HEK293 (cell line): Measurements from ENCODE around the gene GALNTL6.

Experiments used
- CTCF ChIA-PET: fragments of 350-600 bp; formaldehyde crosslinking; extraction: SDS; loops from one replicate; lab custom pipeline; 2021; ENCODE audit warnings: antibody characterized with exemption; lab: Yijun Ruan, JAX
- POLR2A ChIA-PET: fragments of 300-600 bp; formaldehyde crosslinking; extraction: SDS; loops from one replicate; lab custom pipeline; 2020; ENCODE audit warnings: antibody characterized with exemption, inconsistent platforms; lab: Yijun Ruan, JAX
- H3K27ac ChIP-seq: fragments of 200-500 bp; sonication (Bioruptor generic); 2 replicates; pipeline ENCODE4 v1.5.1; 2014; ENCODE audit warnings: low read depth, low read length, control low read depth, inconsistent platforms; ENCODE audit errors: extremely low read depth
- H3K36me3 ChIP-seq, 2 experiments: fragments of 200-500 bp in 1 of 2; sonication (Bioruptor generic) in 1 of 2; 1 replicate in 1 of 2; 2 replicates in 1 of 2; pipeline ENCODE4 v1.5.1; 2014 to 2017; ENCODE audit warnings: inconsistent platforms in 2 of 2, low read length in 2 of 2; ENCODE audit not compliant: control insufficient read depth in 2 of 2, insufficient read depth in 1 of 2
- H3K4me1 ChIP-seq: fragments of 200-500 bp; sonication (Bioruptor generic); 2 replicates; pipeline ENCODE4 v1.5.1; 2014; ENCODE audit warnings: mild to moderate bottlenecking, low read length, inconsistent platforms; ENCODE audit not compliant: control insufficient read depth, insufficient read depth
- H3K4me3 ChIP-seq: 2 replicates; pipeline ENCODE4 v1.5.1; 2011; ENCODE audit warnings: low read depth, mild to moderate bottlenecking, control low read depth, low read length, moderate library complexity
- H3K9me3 ChIP-seq: fragments of 200-500 bp; sonication (Bioruptor generic); 2 replicates; pipeline ENCODE4 v1.5.1; 2014; ENCODE audit warnings: low read depth, low read length, inconsistent platforms; ENCODE audit not compliant: control insufficient read depth, insufficient read depth
- FEZF1 ChIP-seq: fragments of 450-650 bp; formaldehyde crosslinking; IDR thresholded peaks from 2 replicates; pipeline ENCODE4 v1.5.1; 2016; ENCODE audit warnings: missing biosample characterization, missing genetic modification characterization
- KLF17 ChIP-seq: fragments of 450-650 bp; formaldehyde crosslinking; IDR thresholded peaks from 2 replicates; pipeline ENCODE4 v1.5.1; 2016; ENCODE audit warnings: missing biosample characterization, missing genetic modification characterization
- MEIS1 ChIP-seq: sonication (generic); formaldehyde crosslinking; IDR thresholded peaks from 2 replicates; pipeline ENCODE4 v1.8.1; 2022; ENCODE audit warnings: missing genetic modification reagents, mild to moderate bottlenecking, borderline replicate concordance
- SP3 ChIP-seq: fragments of 450-650 bp; formaldehyde crosslinking; IDR thresholded peaks from 2 replicates; pipeline ENCODE4 v1.5.1; 2016; ENCODE audit warnings: missing biosample characterization, missing genetic modification characterization
- ZBTB17 ChIP-seq: fragments of 450-650 bp; formaldehyde crosslinking; IDR thresholded peaks from 2 replicates; pipeline ENCODE4 v1.5.1; 2016; ENCODE audit warnings: missing biosample characterization, missing genetic modification characterization
- ZBTB20 ChIP-seq: fragments of 450-650 bp; formaldehyde crosslinking; IDR thresholded peaks from 2 replicates; pipeline ENCODE4 v1.5.1; 2016; ENCODE audit warnings: missing biosample characterization, missing genetic modification characterization
- ZNF133 ChIP-seq: fragments of 450-650 bp; formaldehyde crosslinking; IDR thresholded peaks from 2 replicates; pipeline ENCODE4 v1.5.1; 2016; ENCODE audit warnings: missing biosample characterization, missing genetic modification characterization
- ZNF214 ChIP-seq: fragments of 450-650 bp; formaldehyde crosslinking; IDR thresholded peaks from 2 replicates; pipeline ENCODE4 v1.5.1; 2017; ENCODE audit warnings: missing biosample characterization, mild to moderate bottlenecking, missing genetic modification characterization, borderline replicate concordance
- ZNF280C ChIP-seq: fragments of 450-650 bp; formaldehyde crosslinking; IDR thresholded peaks from 2 replicates; pipeline ENCODE4 v1.5.1; 2016; ENCODE audit warnings: missing biosample characterization, missing genetic modification characterization
- ZNF311 ChIP-seq: fragments of 450-650 bp; formaldehyde crosslinking; IDR thresholded peaks from 2 replicates; pipeline ENCODE4 v1.5.1; 2017; ENCODE audit warnings: missing biosample characterization, missing genetic modification characterization, borderline replicate concordance
- ZNF341 ChIP-seq: fragments of 450-650 bp; formaldehyde crosslinking; IDR thresholded peaks from 2 replicates; pipeline ENCODE4; 2016; ENCODE audit warnings: low read depth, missing biosample characterization, missing genetic modification characterization
- ZNF473 ChIP-seq: fragments of 450-650 bp; formaldehyde crosslinking; IDR thresholded peaks from 2 replicates; pipeline ENCODE4 v1.5.1; 2017; ENCODE audit warnings: missing biosample characterization, missing genetic modification characterization
- ZNF514 ChIP-seq: fragments of 450-650 bp; formaldehyde crosslinking; IDR thresholded peaks from 2 replicates; pipeline ENCODE4 v1.5.1; 2016; ENCODE audit warnings: missing biosample characterization, missing genetic modification characterization
- ZNF521 ChIP-seq: fragments of 450-650 bp; formaldehyde crosslinking; IDR thresholded peaks from 2 replicates; pipeline ENCODE4 v1.5.1; 2017; ENCODE audit warnings: missing biosample characterization, mild to moderate bottlenecking, missing genetic modification characterization
- ZNF558 ChIP-seq: fragments of 450-650 bp; formaldehyde crosslinking; IDR thresholded peaks from 2 replicates; pipeline ENCODE4 v1.5.1; 2016; ENCODE audit warnings: missing biosample characterization, missing genetic modification characterization
- ZNF623 ChIP-seq: fragments of 450-650 bp; formaldehyde crosslinking; IDR thresholded peaks from 2 replicates; pipeline ENCODE4 v1.5.1; 2016; ENCODE audit warnings: missing biosample characterization, missing genetic modification characterization
- ZNF777 ChIP-seq: fragments of 450-650 bp; formaldehyde crosslinking; IDR thresholded peaks from 2 replicates; pipeline ENCODE4 v1.5.1; 2017; ENCODE audit warnings: missing biosample characterization, missing genetic modification characterization, borderline replicate concordance
- ZXDB ChIP-seq: fragments of 450-650 bp; formaldehyde crosslinking; IDR thresholded peaks from 2 replicates; pipeline ENCODE4 v1.5.1; 2016; ENCODE audit warnings: missing biosample characterization, missing genetic modification characterization
- TF ChIP-seq, protein P1 (sequence below): fragments of 450-650 bp; formaldehyde crosslinking; IDR thresholded peaks from 2 replicates; pipeline ENCODE4 v1.5.0; 2017; ENCODE audit warnings: missing biosample characterization, missing genetic modification characterization, borderline replicate concordance
- TF ChIP-seq, protein P2 (sequence below): fragments of 450-650 bp; formaldehyde crosslinking; IDR thresholded peaks from 2 replicates; pipeline ENCODE4 v1.5.1; 2016; ENCODE audit warnings: missing biosample characterization, missing genetic modification characterization
- TF ChIP-seq, protein P3 (sequence below): fragments of 450-650 bp; formaldehyde crosslinking; IDR thresholded peaks from 2 replicates; pipeline ENCODE4 v1.5.1; 2017; ENCODE audit warnings: missing biosample characterization, missing genetic modification characterization

Gene GALNTL6

DNA sequence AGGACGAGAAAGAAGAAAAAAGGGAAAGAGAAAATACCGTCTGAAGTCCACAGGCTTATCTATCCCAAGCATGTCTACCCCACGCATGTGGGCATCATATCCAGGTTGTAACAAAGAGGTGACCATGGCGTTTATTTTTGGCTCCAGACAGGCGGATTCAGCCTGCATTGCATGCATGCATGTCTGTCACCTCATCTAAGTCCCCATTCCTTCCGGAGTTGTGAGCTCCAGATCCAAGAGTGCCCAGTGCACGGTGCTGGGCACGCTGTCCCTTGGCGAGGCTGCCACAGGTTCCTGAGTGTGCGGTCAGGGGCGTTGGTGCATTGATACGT is 905 bp upstream of the GALNTL6 start:
- Histone ChIP-seq H3K36me3 (no peaks in the 10 kb centered on the region), H3K4me3 (peak overlapping the region; percentile 39), H3K27ac (no peak overlapping the region), H3K4me1 (no peaks in the 10 kb centered on the region), H3K9me3 (no peaks in the 10 kb centered on the region)
- POLR2A ChIA-PET: no interaction called here
- CTCF ChIA-PET: no interaction called here
- TF ChIP-seq SP3 (tag by site-specific recombination) (no peak), ZNF558 (tag by site-specific recombination) (no peak), ZBTB17 (no peak), ZXDB (tag by site-specific recombination) (no peak), KLF17 (tag by site-specific recombination) (no peak), ZBTB20 (no peak), ZNF473 (tag by site-specific recombination) (no peak), ZNF521 (tag by site-specific recombination) (no peak), ZNF623 (no peak), ZNF311 (tag by site-specific recombination) (no peak), FEZF1 (tag by site-specific recombination) (no peak)
- TF ChIP-seq, protein P1, sequence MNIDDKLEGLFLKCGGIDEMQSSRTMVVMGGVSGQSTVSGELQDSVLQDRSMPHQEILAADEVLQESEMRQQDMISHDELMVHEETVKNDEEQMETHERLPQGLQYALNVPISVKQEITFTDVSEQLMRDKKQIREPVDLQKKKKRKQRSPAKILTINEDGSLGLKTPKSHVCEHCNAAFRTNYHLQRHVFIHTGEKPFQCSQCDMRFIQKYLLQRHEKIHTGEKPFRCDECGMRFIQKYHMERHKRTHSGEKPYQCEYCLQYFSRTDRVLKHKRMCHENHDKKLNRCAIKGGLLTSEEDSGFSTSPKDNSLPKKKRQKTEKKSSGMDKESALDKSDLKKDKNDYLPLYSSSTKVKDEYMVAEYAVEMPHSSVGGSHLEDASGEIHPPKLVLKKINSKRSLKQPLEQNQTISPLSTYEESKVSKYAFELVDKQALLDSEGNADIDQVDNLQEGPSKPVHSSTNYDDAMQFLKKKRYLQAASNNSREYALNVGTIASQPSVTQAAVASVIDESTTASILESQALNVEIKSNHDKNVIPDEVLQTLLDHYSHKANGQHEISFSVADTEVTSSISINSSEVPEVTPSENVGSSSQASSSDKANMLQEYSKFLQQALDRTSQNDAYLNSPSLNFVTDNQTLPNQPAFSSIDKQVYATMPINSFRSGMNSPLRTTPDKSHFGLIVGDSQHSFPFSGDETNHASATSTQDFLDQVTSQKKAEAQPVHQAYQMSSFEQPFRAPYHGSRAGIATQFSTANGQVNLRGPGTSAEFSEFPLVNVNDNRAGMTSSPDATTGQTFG (tag by site-specific recombination): no peak
- TF ChIP-seq, protein P2, sequence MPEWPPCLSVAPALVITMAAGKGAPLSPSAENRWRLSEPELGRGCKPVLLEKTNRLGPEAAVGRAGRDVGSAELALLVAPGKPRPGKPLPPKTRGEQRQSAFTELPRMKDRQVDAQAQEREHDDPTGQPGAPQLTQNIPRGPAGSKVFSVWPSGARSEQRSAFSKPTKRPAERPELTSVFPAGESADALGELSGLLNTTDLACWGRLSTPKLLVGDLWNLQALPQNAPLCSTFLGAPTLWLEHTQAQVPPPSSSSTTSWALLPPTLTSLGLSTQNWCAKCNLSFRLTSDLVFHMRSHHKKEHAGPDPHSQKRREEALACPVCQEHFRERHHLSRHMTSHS: no peak
- TF ChIP-seq, protein P3, sequence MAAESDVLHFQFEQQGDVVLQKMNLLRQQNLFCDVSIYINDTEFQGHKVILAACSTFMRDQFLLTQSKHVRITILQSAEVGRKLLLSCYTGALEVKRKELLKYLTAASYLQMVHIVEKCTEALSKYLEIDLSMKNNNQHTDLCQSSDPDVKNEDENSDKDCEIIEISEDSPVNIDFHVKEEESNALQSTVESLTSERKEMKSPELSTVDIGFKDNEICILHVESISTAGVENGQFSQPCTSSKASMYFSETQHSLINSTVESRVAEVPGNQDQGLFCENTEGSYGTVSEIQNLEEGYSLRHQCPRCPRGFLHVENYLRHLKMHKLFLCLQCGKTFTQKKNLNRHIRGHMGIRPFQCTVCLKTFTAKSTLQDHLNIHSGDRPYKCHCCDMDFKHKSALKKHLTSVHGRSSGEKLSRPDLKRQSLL (tag by site-specific recombination): no peak

DNA sequence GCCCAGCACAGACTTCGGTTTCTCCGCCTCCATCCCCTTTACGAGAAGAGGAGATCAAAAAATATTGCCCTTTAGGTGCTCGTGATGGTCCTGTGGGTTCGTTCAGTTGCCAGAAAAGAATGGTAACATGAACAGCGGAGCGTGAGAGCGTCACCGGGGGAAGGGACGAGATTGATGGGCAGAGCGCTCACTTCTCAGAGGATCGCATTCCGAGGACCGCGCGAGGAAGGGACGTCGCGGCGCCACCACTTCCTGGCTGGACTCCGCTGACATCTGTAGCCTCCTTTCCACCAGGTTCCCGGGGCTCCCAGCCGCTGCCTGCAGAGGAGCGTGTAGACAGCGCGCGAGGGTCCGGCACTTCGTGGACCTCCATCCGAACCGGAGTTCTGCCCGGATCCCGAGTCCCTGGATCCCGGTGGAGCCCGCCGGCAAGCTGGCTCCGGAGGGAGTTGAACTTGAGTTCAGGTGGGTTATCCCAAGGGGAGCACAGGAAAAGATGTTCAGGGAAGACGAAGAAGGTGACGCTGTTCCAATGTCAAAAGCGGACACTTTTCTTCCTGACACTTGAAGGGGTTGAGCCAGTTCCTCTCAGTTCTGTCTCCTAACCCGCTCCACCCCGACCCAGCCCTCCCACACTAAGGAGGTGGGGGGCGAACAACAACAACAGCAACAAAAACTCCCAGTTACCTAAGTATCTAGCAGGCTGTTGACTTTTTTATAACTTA is 484 bp downstream of the GALNTL6 start:
- H3K4me3 ChIP-seq: peak overlapping the region; percentile 39
- TF ChIP-seq ZNF214 (tag by site-specific recombination) (no peak), ZNF341 (tag by site-specific recombination) (no peak), ZNF777 (tag by site-specific recombination) (no peak), MEIS1 (CRISPR knock-in tag) (no peak), ZNF514 (no peak), ZNF473 (tag by site-specific recombination) (no peak), ZNF280C (tag by site-specific recombination) (no peak), ZNF133 (no peak)
- TF ChIP-seq, protein P3 (tag by site-specific recombination): no peak
- TF ChIP-seq, all 188 proteins: peak for 0
- Histone ChIP-seq H3K27ac (no peak overlapping the region), H3K9me3 (no peaks in the 10 kb centered on the region), H3K4me1 (no peaks in the 10 kb centered on the region), H3K36me3 (no peaks in the 10 kb centered on the region)
- POLR2A ChIA-PET: no interaction called here
- CTCF ChIA-PET: no interaction called here
